MM.1S (cell line): ENCODE measurements around the gene PCNT.

Source experiments
- DNase-seq: peaks from one replicate; pipeline ENCODE4 v3.0.0-alpha.2; 2015
- H2AFZ ChIP-seq: fragments of 300-600 bp; sonication (generic); 2 replicates; pipeline ENCODE4 v1.6.0; 2016; ENCODE audit warnings: antibody characterized with exemption, low read length
- H3F3A ChIP-seq: fragments of 300-600 bp; sonication (generic); 2 replicates; pipeline ENCODE4 v1.6.1; 2016; ENCODE audit warnings: mild to moderate bottlenecking, antibody characterized with exemption, low read length, moderate library complexity, mixed read lengths; ENCODE audit not compliant: insufficient read depth
- H3K27ac ChIP-seq: fragments of 300-600 bp; sonication (generic); 2 replicates; pipeline ENCODE4 v1.5.1; 2016; ENCODE audit warnings: mild to moderate bottlenecking, low read length
- H3K27me3 ChIP-seq: fragments of 300-600 bp; sonication (generic); replicated peaks from 2 replicates; pipeline ENCODE4 v1.6.0; 2016; ENCODE audit warnings: low read length; ENCODE audit not compliant: insufficient read depth
- H3K36me3 ChIP-seq: fragments of 300-600 bp; sonication (generic); replicated peaks from 2 replicates; pipeline ENCODE4 v1.6.1; 2016; ENCODE audit warnings: mild to moderate bottlenecking, low read length, mixed read lengths; ENCODE audit not compliant: insufficient read depth
- H3K4me1 ChIP-seq: fragments of 300-600 bp; sonication (generic); 2 replicates; pipeline ENCODE4 v1.6.1; 2016; ENCODE audit warnings: low read length, mixed read lengths
- H3K4me2 ChIP-seq: fragments of 300-600 bp; sonication (generic); 2 replicates; pipeline ENCODE4 v1.6.0; 2016; ENCODE audit warnings: low read depth, low read length
- H3K4me3 ChIP-seq: fragments of 300-600 bp; sonication (generic); 2 replicates; pipeline ENCODE4 v1.5.1; 2016; ENCODE audit warnings: low read length, mixed read lengths
- H3K79me2 ChIP-seq: fragments of 300-600 bp; sonication (generic); 2 replicates; pipeline ENCODE4 v1.6.1; 2016; ENCODE audit warnings: mixed run types, low read length, mixed read lengths
- H3K9ac ChIP-seq: fragments of 300-600 bp; sonication (generic); 2 replicates; pipeline ENCODE4 v1.6.1; 2016; ENCODE audit warnings: low read length, mixed read lengths
- H3K9me2 ChIP-seq: fragments of 300-600 bp; sonication (generic); replicated peaks from 2 replicates; pipeline ENCODE4 v1.6.1; 2016; ENCODE audit warnings: mild to moderate bottlenecking, low read length, mixed read lengths; ENCODE audit not compliant: insufficient read depth
- H3K9me3 ChIP-seq: fragments of 300-600 bp; sonication (generic); replicated peaks from 2 replicates; pipeline ENCODE4 v1.6.1; 2016; ENCODE audit warnings: mild to moderate bottlenecking, low read length, mixed read lengths; ENCODE audit not compliant: insufficient read depth
- H4K20me1 ChIP-seq: fragments of 300-600 bp; sonication (generic); 2 replicates; pipeline ENCODE4 v1.6.1; 2016; ENCODE audit warnings: mild to moderate bottlenecking, low read length, moderate library complexity, mixed read lengths; ENCODE audit not compliant: insufficient read depth
- EZH2 ChIP-seq: fragments of 300-600 bp; sonication (generic); optimal IDR thresholded peaks from 2 replicates; pipeline ENCODE3; 2017; ENCODE audit warnings: low read depth, mild to moderate bottlenecking, antibody characterized with exemption, low read length, mixed read lengths
- EZH2phosphoT487 ChIP-seq: fragments of 300-600 bp; sonication (generic); IDR thresholded peaks from 2 replicates; pipeline ENCODE4 v1.6.1; 2018; ENCODE audit warnings: antibody characterized with exemption, low read length
- TF ChIP-seq, protein P1 (sequence below): fragments of 300-600 bp; sonication (generic); IDR thresholded peaks from 2 replicates; pipeline ENCODE4 v1.5.1; 2016; ENCODE audit warnings: antibody characterized with exemption, low read length, mixed read lengths

PCNT gene

DNA sequence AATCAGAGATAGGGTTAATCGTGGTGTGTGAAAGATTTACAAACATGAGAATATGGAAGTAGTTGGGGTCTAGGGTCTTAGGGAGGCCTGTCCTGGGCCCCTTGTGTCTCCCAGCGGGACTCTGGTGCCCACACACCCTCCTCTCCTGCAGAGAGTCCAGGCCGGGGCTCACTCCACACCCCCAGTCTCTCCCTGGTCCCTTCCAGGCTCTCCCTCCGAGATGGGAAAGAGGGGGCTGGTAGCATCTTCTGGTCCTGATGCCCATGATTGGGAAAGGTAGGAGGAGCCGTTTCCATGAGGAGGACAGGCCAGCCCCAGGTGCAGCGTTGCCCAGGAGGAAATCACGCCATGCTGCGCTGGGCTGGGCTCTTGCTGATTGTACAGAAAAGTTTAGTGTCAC, 26.6 kb downstream of the PCNT start:
- Histone ChIP-seq H3K9me3 (no peaks in the 10 kb centered on the region), H3K27me3 (no peaks in the 10 kb centered on the region), H2AFZ (no peak overlapping the region), H3K4me3 (no peak overlapping the region), H3K27ac (no peak overlapping the region), H4K20me1 (0 out of 2 replicates have a peak, but pooled peaks cover 2% of the 10 kb centered on the region), H3K9me2 (no peaks in the 10 kb centered on the region), H3K9ac (no peak overlapping the region), H3K4me1 (peaks cover 6% of the 10 kb centered on the region), H3K36me3 (peaks cover 21% of the 10 kb centered on the region), H3K4me2 (no peak overlapping the region), H3K79me2 (peaks cover 7% of the 10 kb centered on the region), H3F3A (0 out of 2 replicates have a peak, but pooled peaks cover 3% of the 10 kb centered on the region)
- no peak for TF ChIP-seq EZH2
- TF ChIP-seq, protein P1, sequence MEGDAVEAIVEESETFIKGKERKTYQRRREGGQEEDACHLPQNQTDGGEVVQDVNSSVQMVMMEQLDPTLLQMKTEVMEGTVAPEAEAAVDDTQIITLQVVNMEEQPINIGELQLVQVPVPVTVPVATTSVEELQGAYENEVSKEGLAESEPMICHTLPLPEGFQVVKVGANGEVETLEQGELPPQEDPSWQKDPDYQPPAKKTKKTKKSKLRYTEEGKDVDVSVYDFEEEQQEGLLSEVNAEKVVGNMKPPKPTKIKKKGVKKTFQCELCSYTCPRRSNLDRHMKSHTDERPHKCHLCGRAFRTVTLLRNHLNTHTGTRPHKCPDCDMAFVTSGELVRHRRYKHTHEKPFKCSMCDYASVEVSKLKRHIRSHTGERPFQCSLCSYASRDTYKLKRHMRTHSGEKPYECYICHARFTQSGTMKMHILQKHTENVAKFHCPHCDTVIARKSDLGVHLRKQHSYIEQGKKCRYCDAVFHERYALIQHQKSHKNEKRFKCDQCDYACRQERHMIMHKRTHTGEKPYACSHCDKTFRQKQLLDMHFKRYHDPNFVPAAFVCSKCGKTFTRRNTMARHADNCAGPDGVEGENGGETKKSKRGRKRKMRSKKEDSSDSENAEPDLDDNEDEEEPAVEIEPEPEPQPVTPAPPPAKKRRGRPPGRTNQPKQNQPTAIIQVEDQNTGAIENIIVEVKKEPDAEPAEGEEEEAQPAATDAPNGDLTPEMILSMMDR: no peak
- no peak for TF ChIP-seq EZH2phosphoT487
- DNase-seq: no peak

DNA sequence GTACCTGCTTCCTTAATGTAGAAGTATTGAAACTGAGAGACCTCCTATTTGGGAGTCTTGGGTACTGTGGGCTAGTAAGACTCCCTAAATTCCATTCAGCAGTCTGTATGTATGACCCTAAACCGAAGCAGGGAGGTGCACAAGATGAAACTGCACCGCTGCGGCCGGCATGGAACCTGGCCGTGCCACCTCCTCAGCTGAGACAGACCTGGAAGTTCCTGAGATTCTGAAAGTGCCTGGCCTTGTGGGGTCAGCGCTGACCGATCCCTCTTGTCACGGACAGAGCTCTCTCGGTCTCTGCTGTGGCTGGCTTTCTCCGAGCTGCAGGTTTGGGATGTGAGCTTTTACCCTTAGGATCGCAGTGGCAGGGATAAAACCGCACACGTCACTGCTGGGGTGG, 27.0 kb downstream of the PCNT start:
- H3K4me2 ChIP-seq: no peak overlapping the region
- no peaks in the 10 kb centered on the region for H4K20me1 ChIP-seq
- TF ChIP-seq, protein P1: no peak
- no peak for TF ChIP-seq EZH2
- peaks cover 3% of the 10 kb centered on the region for H3K79me2 ChIP-seq
- no peak for DNase-seq
- H3K4me1 ChIP-seq: peaks cover 10% of the 10 kb centered on the region
- peaks cover 21% of the 10 kb centered on the region for H3K36me3 ChIP-seq
- peaks cover 7% of the 10 kb centered on the region for H3F3A ChIP-seq
- no peaks in the 10 kb centered on the region for H3K9me2 ChIP-seq
- H3K27ac ChIP-seq: no peak overlapping the region
- no peak overlapping the region for H3K4me3 ChIP-seq
- H2AFZ ChIP-seq: no peak overlapping the region
- no peaks in the 10 kb centered on the region for H3K27me3 ChIP-seq
- H3K9ac ChIP-seq: no peak overlapping the region
- H3K9me3 ChIP-seq: no peaks in the 10 kb centered on the region

DNA sequence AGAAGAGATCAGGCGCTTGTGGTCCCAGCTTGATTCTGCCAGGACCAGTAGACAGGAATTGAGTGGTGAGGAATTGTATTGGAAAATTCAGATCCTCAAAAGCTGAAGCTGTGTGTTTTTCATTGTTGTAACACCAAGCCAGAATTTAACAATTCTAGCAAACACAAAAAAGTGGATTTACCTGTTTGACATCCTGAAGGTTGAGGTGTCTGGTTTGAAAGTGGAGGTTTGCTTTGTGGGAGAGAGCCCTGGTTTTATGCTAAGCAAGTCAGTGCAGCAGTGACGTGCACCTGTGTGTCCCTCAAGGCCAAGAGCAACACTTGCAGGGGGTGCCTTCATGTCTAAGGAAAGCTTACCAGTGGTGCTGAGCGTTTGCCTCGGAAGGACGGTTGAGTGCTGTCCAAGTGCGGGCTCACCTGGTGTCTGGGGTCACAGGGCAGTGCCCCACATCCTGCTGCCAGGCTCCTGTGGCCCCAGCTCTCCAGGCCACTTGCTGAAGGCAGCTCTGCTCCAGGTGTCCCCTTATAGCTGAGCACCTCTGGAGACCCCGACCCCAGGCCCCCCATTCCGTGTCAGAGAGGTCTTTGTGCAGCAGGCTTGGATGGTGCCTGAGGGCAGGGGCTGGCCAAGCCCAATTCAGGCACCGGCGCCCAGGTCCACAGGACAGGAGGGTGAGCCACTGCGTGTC, 27.7 kb downstream of the PCNT start:
- Histone ChIP-seq H3K27ac (no peak overlapping the region), H3K27me3 (no peaks in the 10 kb centered on the region), H3K79me2 (peaks cover 3% of the 10 kb centered on the region; the same call in 1 of the 2 replicates), H3K4me2 (no peak overlapping the region), H3F3A (peaks cover 13% of the 10 kb centered on the region), H2AFZ (no peak overlapping the region), H3K4me1 (peaks cover 16% of the 10 kb centered on the region), H3K9me3 (no peaks in the 10 kb centered on the region), H3K9me2 (no peaks in the 10 kb centered on the region), H3K36me3 (peaks cover 21% of the 10 kb centered on the region), H4K20me1 (no peaks in the 10 kb centered on the region), H3K9ac (no peak overlapping the region), H3K4me3 (no peak overlapping the region)
- DNase-seq: no peak
- TF ChIP-seq EZH2 (no peak), EZH2phosphoT487 (no peak)
- TF ChIP-seq, protein P1: no peak
